Fibroblast of lung (primary cell): ENCODE results near the gene NUDT8. TPM values are rescaled to one million over a fixed set of nuclear protein-coding genes. Genes with fewer than 3 reads are reported as not detected.
"Not testable (repeated sequence)": the region's sequence is repeated elsewhere in the genome, so short reads cannot be mapped to it uniquely, and the experiment has no call there.

Experiments
- DNase-seq, 2 donors: peaks; one replicate each; pipeline versions ENCODE4 v3.0.0 to v3.0.0-alpha.2; 2010; ENCODE audit warnings: low read depth in 2 of 2
- H2AFZ ChIP-seq: 2 replicates; pipeline ENCODE4 v1.5.1; 2012; ENCODE audit warnings: low read length, control low read depth, inconsistent platforms
- H3K27ac ChIP-seq: 2 replicates; pipeline ENCODE4 v1.5.1; 2011; ENCODE audit warnings: low read length, control low read depth; ENCODE audit not compliant: insufficient read depth
- H3K27me3 ChIP-seq: 2 replicates; pipeline ENCODE4 v1.5.1; 2011; ENCODE audit warnings: mild to moderate bottlenecking, low read length; ENCODE audit not compliant: control insufficient read depth, insufficient read depth
- H3K36me3 ChIP-seq: 2 replicates; pipeline ENCODE4 v1.5.1; 2011; ENCODE audit warnings: low read length; ENCODE audit not compliant: control insufficient read depth, insufficient read depth
- H3K4me1 ChIP-seq: 2 replicates; pipeline ENCODE4 v1.5.1; 2011; ENCODE audit warnings: low read length; ENCODE audit not compliant: control insufficient read depth, insufficient read depth; ENCODE audit errors: extremely low read depth
- H3K4me2 ChIP-seq: 2 replicates; pipeline ENCODE4 v1.5.1; 2011; ENCODE audit warnings: low read length, control low read depth; ENCODE audit not compliant: insufficient read depth; ENCODE audit errors: extremely low read depth
- H3K4me3 ChIP-seq, 4 experiments: fragments of 200-600 bp in 1 of 4; sonication (generic) in 1 of 4; replicated peaks in 1 of 4; 2 replicates each; pipeline ENCODE4 v1.5.1; 2011 to 2016; ENCODE audit warnings: low read length in 4 of 4, low read depth in 3 of 4, mild to moderate bottlenecking in 3 of 4, control low read depth in 2 of 4, inconsistent platforms in 1 of 4, mixed read lengths in 1 of 4; ENCODE audit not compliant: insufficient read depth in 1 of 4; ENCODE audit errors: control extremely low read depth in 1 of 4
- H3K79me2 ChIP-seq: 2 replicates; pipeline ENCODE4 v1.5.1; 2012; ENCODE audit warnings: mild to moderate bottlenecking, low read length, inconsistent platforms; ENCODE audit not compliant: control insufficient read depth, insufficient read depth
- H3K9ac ChIP-seq: 2 replicates; pipeline ENCODE4 v1.5.1; 2011; ENCODE audit warnings: mild to moderate bottlenecking, low read length, control low read depth; ENCODE audit not compliant: insufficient read depth
- H3K9me3 ChIP-seq: 2 replicates; pipeline ENCODE4 v1.5.1; 2012; ENCODE audit warnings: low read depth, low read length; ENCODE audit not compliant: control insufficient read depth, insufficient read depth
- H4K20me1 ChIP-seq: 2 replicates; pipeline ENCODE4 v1.5.1; 2011; ENCODE audit warnings: low read length; ENCODE audit not compliant: control insufficient read depth, insufficient read depth; ENCODE audit errors: extremely low read depth
- CTCF ChIP-seq, 2 donors: IDR thresholded peaks in 1 of 2; conservative IDR thresholded peaks in 1 of 2; 1 replicate in 1 of 2; 2 replicates in 1 of 2; pipeline ENCODE4 v1.5.1; 2011 to 2012; ENCODE audit warnings: low read length in 2 of 2, control low read depth in 1 of 2, inconsistent platforms in 1 of 2, low read depth in 1 of 2, mild to moderate bottlenecking in 1 of 2
- EZH2 ChIP-seq: IDR thresholded peaks from 2 replicates; pipeline ENCODE4 v1.5.1; 2012; ENCODE audit warnings: low read length, control low read depth, mild to moderate bottlenecking; ENCODE audit errors: missing control alignments
- polyA plus RNA-seq, 2 donors: library from polyadenylated mRNA; depleted of rRNA in 1 of 2; stranded (reverse) in 1 of 2; unstranded in 1 of 2; fragments of >200 nt; gene quantifications; 2 replicates each; pipeline ENCODE4 v1.2.1, GENCODE V29; 2011 to 2012; ENCODE audit warnings: missing spikeins in 1 of 2
- total RNA-seq: library from RNA; depleted of rRNA; stranded (reverse); fragments of >200 nt; gene quantifications from 2 replicates; pipeline ENCODE4 v1.2.1, GENCODE V29; 2014

Gene NUDT8
- total and polyA plus RNA-seq, 2 donors (not counting 1 experiment from before 2014, with no cell fraction given), result 0.90 to 5.0 TPM

- H3K9me3 ChIP-seq, result no peaks in the 10 kb centered on the region
- H3K27ac ChIP-seq, result no peak overlapping the region
- H3K9ac ChIP-seq, result no peak overlapping the region
- no peak overlapping the region for H3K4me2 ChIP-seq
- H3K4me1 ChIP-seq, result no peaks in the 10 kb centered on the region
- H3K27me3 ChIP-seq, result no peaks in the 10 kb centered on the region
- no peaks in the 10 kb centered on the region for H4K20me1 ChIP-seq
- no peaks in the 10 kb centered on the region for H3K36me3 ChIP-seq
- DNase-seq, result no peak
- no peaks in the 10 kb centered on the region for H3K79me2 ChIP-seq
- TF ChIP-seq CTCF (conservative IDR thresholded peaks at IDR 0.05 in 1 of 2, IDR thresholded peaks at IDR 0.05 in 1 of 2; ENCODE audit: low read depth in 1 of 2, low read length in 2 of 2) (no peak), EZH2 (no peak)
- H3K4me3 ChIP-seq, result no peak overlapping the region
- H2AFZ ChIP-seq, result no peak overlapping the region
Observed at GRCh38 chr11:67662835-67663531, 33.2 kb upstream of the NUDT8 start.

- no peak overlapping the region for H3K4me2 ChIP-seq
- H2AFZ ChIP-seq, result no peak overlapping the region
- H3K36me3 ChIP-seq, result no peaks in the 10 kb centered on the region
- H3K4me3 ChIP-seq, result no peak overlapping the region
- H3K9me3 ChIP-seq, result no peaks in the 10 kb centered on the region
- H3K27me3 ChIP-seq, result no peaks in the 10 kb centered on the region
- H3K79me2 ChIP-seq, result no peaks in the 10 kb centered on the region
- H3K9ac ChIP-seq, result no peak overlapping the region
- no peaks in the 10 kb centered on the region for H3K4me1 ChIP-seq
- H3K27ac ChIP-seq, result no peak overlapping the region
- no peaks in the 10 kb centered on the region for H4K20me1 ChIP-seq
- DNase-seq, result no peak
- TF ChIP-seq EZH2 (no peak), CTCF (conservative IDR thresholded peaks at IDR 0.05 in 1 of 2, IDR thresholded peaks at IDR 0.05 in 1 of 2; ENCODE audit: low read depth in 1 of 2, low read length in 2 of 2) (no peak)
Observed at GRCh38 chr11:67662142-67662834, 32.6 kb upstream of the NUDT8 start.

GRCh38 chr11:67660752-67661151 lies 31.0 kb upstream of the NUDT8 start:
- DNase-seq, H3K4me1 ChIP-seq, H3K27me3 ChIP-seq, H3K9me3 ChIP-seq, H3K27ac ChIP-seq, H2AFZ ChIP-seq, H3K79me2 ChIP-seq, H3K4me2 ChIP-seq, H3K36me3 ChIP-seq, H4K20me1 ChIP-seq, H3K4me3 ChIP-seq, H3K9ac ChIP-seq: not testable (repeated sequence)

- not testable (repeated sequence) for H4K20me1 ChIP-seq, H3K79me2 ChIP-seq, H3K9ac ChIP-seq, DNase-seq, H3K4me1 ChIP-seq, H3K27ac ChIP-seq, H3K4me2 ChIP-seq, H2AFZ ChIP-seq, H3K9me3 ChIP-seq, H3K36me3 ChIP-seq, H3K27me3 ChIP-seq, H3K4me3 ChIP-seq
Observed at GRCh38 chr11:67659651-67660165, 30.0 kb upstream of the NUDT8 start.
